HFF-Myc (cell line): ENCODE data around the gene LIMS2.

Source experiments
- DNase-seq: peaks from one replicate; pipeline ENCODE4 v3.0.0-alpha.2; 2011; ENCODE audit warnings: low read depth; ENCODE audit errors: extremely low read depth
- H3K4me3 ChIP-seq: replicated peaks from 2 replicates; pipeline ENCODE4 v1.5.1; 2011; ENCODE audit warnings: low read depth, mild to moderate bottlenecking, control low read depth, low read length
- CTCF ChIP-seq: IDR thresholded peaks from 2 replicates; pipeline ENCODE4 v1.5.1; 2012; ENCODE audit warnings: mild to moderate bottlenecking, low read depth, low read length, control low read depth; ENCODE audit errors: missing control alignments

Gene LIMS2

GRCh38 chr2:127688405-127688804 is 13.1 kb upstream of the LIMS2 start:
- TF ChIP-seq CTCF = no peak
- no peak overlapping the region for H3K4me3 ChIP-seq
- DNase-seq = no peak

- no peak for TF ChIP-seq CTCF
- no peak overlapping the region for H3K4me3 ChIP-seq
- DNase-seq = no peak
These were observed 10.2 kb upstream of the LIMS2 start for GRCh38 chr2:127685410-127686080.

- no peak for TF ChIP-seq CTCF
- H3K4me3 ChIP-seq = no peak overlapping the region
- no peak for DNase-seq
These were observed 8.4 kb upstream of the LIMS2 start for GRCh38 chr2:127683757-127684156.

GRCh38 chr2:127683056-127683455 is 7.7 kb upstream of the LIMS2 start:
- DNase-seq = no peak
- no peak for TF ChIP-seq CTCF
- H3K4me3 ChIP-seq = no peak overlapping the region

- no peak overlapping the region for H3K4me3 ChIP-seq
- TF ChIP-seq CTCF = no peak
These were observed 6.9 kb upstream of the LIMS2 start for GRCh38 chr2:127681976-127682857.

GRCh38 chr2:127681288-127681804 is 6.0 kb upstream of the LIMS2 start:
- no peak overlapping the region for H3K4me3 ChIP-seq
- DNase-seq = no peak
- no peak for TF ChIP-seq CTCF

More at GRCh38 chr2:127681976-127682857, 6.9 kb upstream of the LIMS2 start:
- DNase-seq = no peak
